ENCODE data around the gene TACR2.
"Not testable (repeated sequence)": the region's sequence is repeated elsewhere in the genome, so short reads cannot be mapped to it uniquely, and the experiment has no call there.

Gene TACR2

GRCh38 chr10:69451209-69451783 lies 34.6 kb upstream of the TACR2 start, which contains the start of gene TSPAN15:
TSS of gene TSPAN15 (plus strand) at chr10:69451465. CDS start at chr10:69451595, 130 bp downstream.
- peak; percentile 37 to 97 (median 88) for DNase-seq

- not testable (repeated sequence) for DNase-seq
Measured at GRCh38 chr10:69450395-69450794, 33.7 kb upstream of the TACR2 start.

DNA sequence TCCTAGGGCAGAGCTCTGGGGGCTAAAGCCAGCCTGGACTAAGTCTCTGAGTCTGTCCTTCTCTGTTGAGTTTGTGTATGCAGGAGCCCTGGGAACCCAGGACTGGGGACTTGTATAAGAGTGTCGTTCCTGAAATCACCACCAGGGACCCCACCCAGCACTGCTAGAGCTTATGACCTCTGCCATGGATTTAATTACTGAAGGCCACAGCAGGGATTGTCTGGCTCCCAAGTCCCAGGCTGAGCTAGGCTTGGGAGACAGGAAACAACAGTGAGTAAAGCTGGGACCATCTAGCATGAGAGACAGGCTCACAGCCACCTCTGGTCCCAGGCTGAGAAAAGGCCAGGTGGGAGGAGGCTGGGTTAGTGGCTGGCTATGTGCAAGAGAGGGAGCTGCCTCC lies 33.1 kb upstream of the TACR2 start:
- DNase-seq: peak in 42 of 56 donors; percentile 13 to 85 (median 51)

DNA sequence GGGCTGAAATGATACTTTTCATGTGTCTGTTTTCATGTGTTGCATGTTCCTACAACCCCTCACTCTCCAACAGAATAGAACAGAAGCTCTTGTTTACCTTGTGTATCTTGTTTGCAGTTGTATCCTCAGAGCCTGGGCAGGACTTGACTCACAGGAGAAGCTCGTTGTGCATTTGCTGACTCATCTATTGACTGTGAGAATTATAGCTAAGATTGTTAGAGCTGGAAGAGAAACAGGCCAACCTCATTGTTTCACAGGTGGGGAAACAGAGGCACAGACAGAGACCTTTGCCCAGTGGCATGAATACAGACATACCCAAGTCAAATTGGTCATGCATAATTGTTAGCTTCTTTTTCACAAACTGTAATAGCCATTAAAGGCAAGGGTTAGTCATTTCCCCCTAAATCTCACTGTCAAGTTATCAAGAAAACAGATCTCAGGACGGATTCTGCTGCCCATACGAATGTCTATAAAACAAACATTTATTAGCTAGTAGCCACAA lies 30.0 kb upstream of the TACR2 start:
- DNase-seq: no peak

GRCh38 chr10:69446229-69446628 lies 29.5 kb upstream of the TACR2 start:
- no peak for DNase-seq

GRCh38 chr10:69445041-69445440 lies 28.3 kb upstream of the TACR2 start:
- no peak for DNase-seq

GRCh38 chr10:69443354-69443753 lies 26.6 kb upstream of the TACR2 start:
- DNase-seq: no peak

- no peak for DNase-seq
Measured at GRCh38 chr10:69439813-69440506, 23.2 kb upstream of the TACR2 start.

DNA sequence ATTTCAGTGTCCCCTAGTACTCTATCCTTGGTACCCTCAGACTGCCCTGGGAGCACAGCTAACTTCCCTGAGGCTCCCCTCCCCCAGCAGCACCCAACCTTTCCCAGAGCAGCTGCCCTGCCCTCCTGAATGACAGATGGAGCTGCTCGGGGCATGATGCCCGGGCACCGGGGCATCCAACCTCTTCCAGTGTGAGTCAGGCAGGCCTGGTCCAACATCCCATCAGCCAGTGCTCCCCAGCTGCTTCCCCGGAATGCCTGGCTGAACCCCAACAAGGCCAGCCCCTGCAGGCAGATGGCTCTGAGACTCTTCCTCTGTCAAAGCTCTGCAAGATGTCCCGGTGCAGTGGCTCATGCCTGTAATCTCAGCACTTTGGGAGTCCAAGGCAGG lies 22.6 kb upstream of the TACR2 start:
- peak in 27 of 56 donors; percentile 8 to 61 (median 32) for DNase-seq

GRCh38 chr10:69438536-69439349 lies 22.0 kb upstream of the TACR2 start:
- DNase-seq: no peak

- DNase-seq: no peak
Measured at GRCh38 chr10:69437321-69438259, 20.9 kb upstream of the TACR2 start.

DNA sequence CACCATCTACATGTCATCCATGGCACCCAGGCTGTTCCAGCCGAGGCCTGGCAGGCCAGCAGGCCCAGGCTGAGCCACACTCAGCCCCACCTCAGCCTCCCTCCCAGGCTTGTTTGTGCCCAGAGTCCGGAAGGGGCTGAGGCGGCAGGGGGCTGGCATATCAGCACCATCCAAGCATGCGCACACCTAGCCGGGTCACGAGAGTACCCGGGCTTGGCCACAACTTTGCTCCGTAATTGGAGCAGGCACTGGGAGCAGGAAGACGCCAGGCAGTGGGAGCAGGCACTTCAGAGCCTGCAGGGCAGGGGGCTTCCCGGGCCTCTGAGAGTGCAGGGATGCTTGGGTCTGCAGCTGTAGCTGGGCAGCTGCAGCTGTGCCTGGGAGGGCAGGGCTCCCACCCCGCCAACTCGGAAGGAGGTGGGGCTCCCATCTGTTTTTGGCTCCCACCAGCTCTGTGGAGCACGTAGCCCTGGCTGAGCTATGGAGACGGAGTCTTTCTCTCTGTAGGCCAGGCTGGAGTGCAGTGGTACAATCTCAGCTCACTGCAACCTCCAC lies 19.3 kb upstream of the TACR2 start:
- DNase-seq: no peak

DNA sequence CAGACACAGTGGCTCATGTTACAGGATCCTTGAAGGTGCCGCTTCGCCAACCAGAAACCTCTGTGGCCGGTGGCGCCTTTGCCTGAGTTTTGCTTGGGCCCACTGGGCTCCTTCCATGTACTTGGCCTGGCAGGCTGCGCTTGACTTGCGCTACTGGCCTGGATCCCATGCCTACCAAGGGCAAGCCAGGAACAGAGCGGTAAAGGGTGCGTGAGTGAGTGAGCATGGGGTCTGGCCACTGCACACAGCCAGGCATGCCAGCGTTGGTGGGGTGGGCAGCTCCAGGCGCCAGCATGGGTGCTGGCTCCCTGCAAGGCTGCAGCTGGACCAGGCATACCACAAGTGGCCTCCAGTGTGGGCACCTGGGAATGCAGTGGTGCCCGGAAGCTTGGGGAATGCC lies 18.2 kb upstream of the TACR2 start:
- DNase-seq: no peak

DNA sequence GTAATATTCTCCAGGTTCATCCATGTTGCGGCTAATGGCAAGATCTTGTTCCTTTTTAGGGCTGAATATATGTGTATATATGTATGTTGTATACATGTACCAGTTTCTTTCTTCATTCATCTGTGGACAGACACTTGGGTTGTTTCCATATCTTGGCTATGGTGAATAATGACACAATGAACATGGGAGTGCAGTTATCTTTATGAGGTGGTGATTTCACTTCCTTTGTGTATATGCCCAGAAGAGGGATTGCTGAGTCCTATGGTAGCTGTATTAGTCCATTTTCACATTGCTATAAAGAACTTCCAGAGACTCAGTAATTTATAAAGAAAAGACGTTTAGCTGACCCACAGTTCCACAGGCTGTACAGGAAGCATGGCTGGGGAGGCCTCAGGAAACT lies 17.5 kb upstream of the TACR2 start:
- DNase-seq: no peak

DNA sequence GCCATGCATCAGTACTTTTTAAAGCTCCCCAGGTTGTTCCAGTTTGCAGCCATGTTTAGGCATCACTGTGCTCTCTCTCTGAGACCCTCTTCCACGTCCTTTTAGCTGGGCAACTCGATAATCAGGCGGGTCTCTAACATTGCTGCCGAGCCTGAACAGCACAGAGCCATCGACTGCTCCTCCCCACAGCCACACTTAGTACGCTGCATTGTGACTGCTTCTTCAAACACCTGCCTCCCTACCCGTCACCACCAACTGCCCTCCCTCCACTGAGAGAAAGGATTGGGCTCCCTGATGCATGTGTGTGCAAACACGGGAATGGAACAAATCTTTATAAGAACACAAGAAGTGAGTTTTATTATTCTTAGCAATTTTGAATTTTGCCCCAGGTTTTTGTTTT lies 11.4 kb upstream of the TACR2 start:
- DNase-seq: no peak

DNA sequence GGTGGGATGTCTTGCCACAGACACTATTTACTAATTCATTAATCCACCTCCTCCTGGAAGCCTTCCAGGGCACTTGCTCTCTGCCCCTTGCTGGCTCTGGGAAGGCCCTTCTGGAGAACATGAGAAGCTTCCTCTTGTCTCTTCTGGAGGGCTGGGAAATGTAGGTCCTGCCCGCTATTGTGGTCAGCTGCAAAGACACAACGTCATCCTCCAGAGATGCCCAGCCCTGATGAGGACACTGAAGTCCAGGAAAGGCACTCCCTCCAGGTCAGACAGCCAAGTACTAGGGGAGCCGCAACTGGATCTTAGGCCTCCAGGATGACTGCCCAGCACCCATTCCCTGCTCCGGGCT lies 9.6 kb upstream of the TACR2 start:
- DNase-seq: no peak

GRCh38 chr10:69425511-69426298 lies 9.0 kb upstream of the TACR2 start:
- no peak for DNase-seq

DNA sequence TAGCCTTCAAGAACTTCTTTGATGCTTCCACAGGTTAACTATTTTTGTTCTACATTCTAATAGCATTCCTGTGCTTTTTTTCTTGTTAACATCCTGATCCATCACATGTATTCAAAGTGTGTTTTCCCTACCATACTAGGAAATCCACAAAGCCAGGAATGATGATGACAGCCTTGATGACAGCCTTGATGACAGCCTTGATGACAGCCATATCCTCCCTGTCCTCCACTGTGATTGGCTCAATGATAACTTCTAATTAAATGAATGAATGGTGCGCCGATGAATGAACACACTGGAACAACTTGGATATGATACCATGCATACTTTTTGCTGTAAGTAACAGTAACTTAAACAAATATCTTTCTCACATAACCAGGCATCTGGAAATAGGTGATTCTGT lies 8.3 kb upstream of the TACR2 start:
- DNase-seq: no peak

DNA sequence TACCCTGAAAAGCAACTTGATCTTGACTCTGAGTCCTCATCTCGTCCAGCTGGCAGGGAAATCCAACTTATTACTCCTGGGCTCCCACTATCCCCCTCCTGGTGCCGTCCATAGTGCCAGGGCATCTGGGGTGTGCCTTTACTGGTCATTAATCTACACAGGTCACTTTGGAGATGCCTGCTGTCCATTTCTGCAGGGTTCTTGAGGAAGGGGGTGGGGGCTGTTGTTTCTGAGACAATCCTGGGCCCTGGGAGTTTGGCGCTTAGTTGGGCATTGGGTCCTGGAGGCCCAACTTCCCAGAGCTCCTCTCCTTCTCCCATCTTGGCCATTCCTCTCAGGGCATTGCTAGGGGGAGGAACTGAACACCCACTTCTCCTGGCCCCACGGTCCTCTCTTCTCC lies 6.0 kb upstream of the TACR2 start:
- DNase-seq: no peak
